ENCODE results near the gene MARCHF2.
"Not testable (repeated sequence)": the region's sequence is repeated elsewhere in the genome, so short reads cannot be mapped to it uniquely, and the experiment has no call there.

MARCHF2 gene

GRCh38 chr19:8410718-8411117 lies 2.4 kb upstream of the MARCHF2 start:
- not testable (repeated sequence) for H3K4me3 ChIP-seq (ENCODE audit: low read length); H4K5ac ChIP-seq (ENCODE audit: low read length); H4K8ac ChIP-seq (ENCODE audit: low read depth, low read length); H3K9ac ChIP-seq (ENCODE audit: low read length); H3K4me2 ChIP-seq (ENCODE audit: low read length); H3K27ac ChIP-seq (ENCODE audit: low read depth, low read length); H3K18ac ChIP-seq (ENCODE audit: low read length); H3K36me3 ChIP-seq (ENCODE audit: control insufficient read depth, insufficient read depth, low read length); H3K4ac ChIP-seq (ENCODE audit: low read depth, low read length); H3K27me3 ChIP-seq (ENCODE audit: insufficient read depth, low read length, poor library complexity); H3K79me1 ChIP-seq (ENCODE audit: low read length); DNase-seq; H2BK5ac ChIP-seq (ENCODE audit: low read length); H2AK5ac ChIP-seq (ENCODE audit: low read length); H2BK15ac ChIP-seq (replicated peaks; ENCODE audit: low read depth); H3K56ac ChIP-seq (ENCODE audit: low read length); H3K4me1 ChIP-seq (ENCODE audit: control insufficient read depth, low read depth, low read length); H3K23ac ChIP-seq (ENCODE audit: low read length); H2BK120ac ChIP-seq (ENCODE audit: low read depth, low read length); H3K79me2 ChIP-seq (ENCODE audit: control insufficient read depth, insufficient read depth, low read length)
- no CpG with 5 or more reads among the region's 13 CpGs for WGBS (ENCODE audit: extremely low coverage, insufficient coverage, low lambda C conversion rate)

- H4K8ac ChIP-seq (ENCODE audit: low read depth, low read length), result no peak overlapping the region
- H2AK5ac ChIP-seq (ENCODE audit: low read length), result no peak overlapping the region
- no peak overlapping the region for H3K23ac ChIP-seq (ENCODE audit: low read length)
- no peaks in the 10 kb centered on the region for H3K79me2 ChIP-seq (ENCODE audit: control insufficient read depth, insufficient read depth, low read length)
- H2BK120ac ChIP-seq (ENCODE audit: low read depth, low read length), result no peak overlapping the region
- DNase-seq, result no peak
- no peak overlapping the region for H3K4ac ChIP-seq (ENCODE audit: low read depth, low read length)
- peak overlapping the region; percentile 67 for H3K9ac ChIP-seq (ENCODE audit: low read length)
- H3K4me1 ChIP-seq (ENCODE audit: control insufficient read depth, low read depth, low read length), result no peaks in the 10 kb centered on the region
- H3K27ac ChIP-seq (ENCODE audit: low read depth, low read length), result no peak overlapping the region
- H3K36me3 ChIP-seq (ENCODE audit: control insufficient read depth, insufficient read depth, low read length), result no peaks in the 10 kb centered on the region
- H2BK5ac ChIP-seq (ENCODE audit: low read length), result no peak overlapping the region
- no peak overlapping the region for H3K18ac ChIP-seq (ENCODE audit: low read length)
- H3K27me3 ChIP-seq (ENCODE audit: insufficient read depth, low read length, poor library complexity), result no peaks in the 10 kb centered on the region
- no peak overlapping the region for H2BK15ac ChIP-seq (replicated peaks; ENCODE audit: low read depth)
- H3K56ac ChIP-seq (ENCODE audit: low read length), result peak overlapping the region; percentile 74
- H3K79me1 ChIP-seq (ENCODE audit: low read length), result no peaks in the 10 kb centered on the region
- no peak overlapping the region for H4K5ac ChIP-seq (ENCODE audit: low read length)
- H3K4me3 ChIP-seq (ENCODE audit: low read length), result peak overlapping the region; percentile 59
- no CpG with 5 or more reads among the region's 3 CpGs for WGBS (ENCODE audit: extremely low coverage, insufficient coverage, low lambda C conversion rate)
- H3K4me2 ChIP-seq (ENCODE audit: low read length), result peak overlapping the region; percentile 91
Measured at GRCh38 chr19:8413629-8413995, 507 bp downstream of the MARCHF2 start.

GRCh38 chr19:8416796-8417195 lies 3.7 kb downstream of the MARCHF2 start:
- no peak overlapping the region for H2AK5ac ChIP-seq (ENCODE audit: low read length)
- H3K36me3 ChIP-seq (ENCODE audit: control insufficient read depth, insufficient read depth, low read length), result no peaks in the 10 kb centered on the region

GRCh38 chr19:8421484-8422461 lies 8.7 kb downstream of the MARCHF2 start:
- H3K4me2 ChIP-seq (ENCODE audit: low read length), result no peak overlapping the region
- no peaks in the 10 kb centered on the region for H3K27me3 ChIP-seq (ENCODE audit: insufficient read depth, low read length, poor library complexity)
- no peak overlapping the region for H3K18ac ChIP-seq (ENCODE audit: low read length)
- no peak overlapping the region for H2BK15ac ChIP-seq (replicated peaks; ENCODE audit: low read depth)
- H2BK5ac ChIP-seq (ENCODE audit: low read length), result no peak overlapping the region
- no CpG with 5 or more reads among the region's 28 CpGs for WGBS (ENCODE audit: extremely low coverage, insufficient coverage, low lambda C conversion rate)
- H3K4me1 ChIP-seq (ENCODE audit: control insufficient read depth, low read depth, low read length), result no peaks in the 10 kb centered on the region
- no peak overlapping the region for H2BK120ac ChIP-seq (ENCODE audit: low read depth, low read length)
- no peak overlapping the region for H3K4ac ChIP-seq (ENCODE audit: low read depth, low read length)
- no peak overlapping the region for H3K27ac ChIP-seq (ENCODE audit: low read depth, low read length)
- no peak overlapping the region for H3K23ac ChIP-seq (ENCODE audit: low read length)
- H3K56ac ChIP-seq (ENCODE audit: low read length), result no peak overlapping the region
- no peak overlapping the region for H3K4me3 ChIP-seq (ENCODE audit: low read length)
- no peak for DNase-seq
- H3K36me3 ChIP-seq (ENCODE audit: control insufficient read depth, insufficient read depth, low read length), result no peaks in the 10 kb centered on the region
- H4K8ac ChIP-seq (ENCODE audit: low read depth, low read length), result no peak overlapping the region
- no peak overlapping the region for H2AK5ac ChIP-seq (ENCODE audit: low read length)
- no peaks in the 10 kb centered on the region for H3K79me1 ChIP-seq (ENCODE audit: low read length)
- H3K9ac ChIP-seq (ENCODE audit: low read length), result no peak overlapping the region
- H4K5ac ChIP-seq (ENCODE audit: low read length), result no peak overlapping the region
- H3K79me2 ChIP-seq (ENCODE audit: control insufficient read depth, insufficient read depth, low read length), result no peaks in the 10 kb centered on the region

More at GRCh38 chr19:8416796-8417195, 3.7 kb downstream of the MARCHF2 start:
- Histone ChIP-seq H2BK15ac (replicated peaks; ENCODE audit: low read depth) (no peak overlapping the region), H3K4me3 (ENCODE audit: low read length) (no peak overlapping the region), H3K4me2 (ENCODE audit: low read length) (no peak overlapping the region), H3K9ac (ENCODE audit: low read length) (no peak overlapping the region), H2BK5ac (ENCODE audit: low read length) (no peak overlapping the region), H3K79me2 (ENCODE audit: control insufficient read depth, insufficient read depth, low read length) (no peaks in the 10 kb centered on the region), H2BK120ac (ENCODE audit: low read depth, low read length) (no peak overlapping the region), H3K18ac (ENCODE audit: low read length) (no peak overlapping the region), H3K4me1 (ENCODE audit: control insufficient read depth, low read depth, low read length) (no peaks in the 10 kb centered on the region), H4K8ac (ENCODE audit: low read depth, low read length) (no peak overlapping the region), H3K23ac (ENCODE audit: low read length) (no peak overlapping the region), H3K56ac (ENCODE audit: low read length) (no peak overlapping the region), H3K27ac (ENCODE audit: low read depth, low read length) (no peak overlapping the region), H3K27me3 (ENCODE audit: insufficient read depth, low read length, poor library complexity) (no peaks in the 10 kb centered on the region), H3K4ac (ENCODE audit: low read depth, low read length) (no peak overlapping the region), H4K5ac (ENCODE audit: low read length) (no peak overlapping the region), H3K79me1 (ENCODE audit: low read length) (no peaks in the 10 kb centered on the region)
- DNase-seq, result no peak
- no CpG with 5 or more reads among the region's 4 CpGs for WGBS (ENCODE audit: extremely low coverage, insufficient coverage, low lambda C conversion rate)

GRCh38 chr19:8423817-8424223 lies 10.7 kb downstream of the MARCHF2 start:
- Histone ChIP-seq H3K18ac (ENCODE audit: low read length) (no peak overlapping the region), H2AK5ac (ENCODE audit: low read length) (no peak overlapping the region), H3K27me3 (ENCODE audit: insufficient read depth, low read length, poor library complexity) (no peaks in the 10 kb centered on the region), H3K36me3 (ENCODE audit: control insufficient read depth, insufficient read depth, low read length) (no peaks in the 10 kb centered on the region), H3K79me2 (ENCODE audit: control insufficient read depth, insufficient read depth, low read length) (no peaks in the 10 kb centered on the region), H3K4me2 (ENCODE audit: low read length) (no peak overlapping the region), H3K9ac (ENCODE audit: low read length) (no peak overlapping the region), H3K4me3 (ENCODE audit: low read length) (no peak overlapping the region), H3K4ac (ENCODE audit: low read depth, low read length) (no peak overlapping the region), H2BK5ac (ENCODE audit: low read length) (no peak overlapping the region), H3K79me1 (ENCODE audit: low read length) (no peaks in the 10 kb centered on the region), H2BK15ac (replicated peaks; ENCODE audit: low read depth) (no peak overlapping the region), H3K27ac (ENCODE audit: low read depth, low read length) (no peak overlapping the region), H2BK120ac (ENCODE audit: low read depth, low read length) (no peak overlapping the region), H3K56ac (ENCODE audit: low read length) (no peak overlapping the region), H4K5ac (ENCODE audit: low read length) (no peak overlapping the region), H3K4me1 (ENCODE audit: control insufficient read depth, low read depth, low read length) (no peaks in the 10 kb centered on the region), H4K8ac (ENCODE audit: low read depth, low read length) (no peak overlapping the region), H3K23ac (ENCODE audit: low read length) (no peak overlapping the region)
- DNase-seq, result peak; percentile 88
- no CpG with 5 or more reads among the region's 9 CpGs for WGBS (ENCODE audit: extremely low coverage, insufficient coverage, low lambda C conversion rate)

All from mesendoderm (in vitro differentiated cells).